ENCODE measurements around the gene MRPL14. TPM values are rescaled to one million over a fixed set of nuclear protein-coding genes. Genes with fewer than 3 reads are reported as not detected.

The MRPL14 gene
- total RNA-seq, 4 donors from 2014 or later, result 100 to 180 (median 152) TPM

DNA sequence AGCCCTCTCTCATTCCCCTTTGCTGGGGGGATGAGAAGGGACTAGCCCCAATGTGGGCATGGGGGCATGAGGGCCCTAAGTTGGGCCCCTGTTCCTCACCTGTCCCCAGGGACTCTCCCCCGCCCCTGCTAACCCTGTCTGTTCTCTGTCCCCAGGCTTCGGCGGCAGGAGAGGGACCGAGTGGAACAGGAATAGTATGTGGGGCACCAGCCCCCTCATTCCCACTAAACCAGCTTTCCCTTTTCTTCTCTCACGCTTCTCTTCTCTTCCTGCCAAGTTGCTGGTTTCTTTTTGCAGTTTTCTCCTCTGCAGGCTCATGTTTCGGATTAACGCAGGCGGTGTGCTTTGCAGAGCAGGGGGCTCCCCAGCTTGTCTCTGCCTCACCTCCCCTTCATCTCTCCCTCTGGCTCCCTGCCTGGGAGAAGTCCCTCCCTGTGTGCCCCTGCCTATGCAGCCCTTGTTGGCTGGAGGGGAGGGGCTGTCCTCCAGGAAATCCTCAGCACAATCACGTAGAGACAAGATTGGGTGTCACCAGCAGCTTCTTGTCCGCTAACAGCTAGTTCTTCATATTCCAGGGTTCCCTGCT is 8.0 kb upstream of the MRPL14 start:
- ATAC-seq (no peak), DNase-seq (no peak)
- Histone ChIP-seq H3K4me3 (no peak overlapping the region), H3K27ac (no peak overlapping the region), H3K9me3 (no peaks in the 10 kb centered on the region), H3K27me3 (no peaks in the 10 kb centered on the region), H3K36me3 (peaks cover 0 to 56% of the 10 kb centered on the region in 2 donors), H3K4me1 (peaks cover 12 to 21% of the 10 kb centered on the region in 2 donors)
- no peak for TF ChIP-seq POLR2A (IDR thresholded peaks at IDR 0.05)
- TF ChIP-seq, protein P1, sequence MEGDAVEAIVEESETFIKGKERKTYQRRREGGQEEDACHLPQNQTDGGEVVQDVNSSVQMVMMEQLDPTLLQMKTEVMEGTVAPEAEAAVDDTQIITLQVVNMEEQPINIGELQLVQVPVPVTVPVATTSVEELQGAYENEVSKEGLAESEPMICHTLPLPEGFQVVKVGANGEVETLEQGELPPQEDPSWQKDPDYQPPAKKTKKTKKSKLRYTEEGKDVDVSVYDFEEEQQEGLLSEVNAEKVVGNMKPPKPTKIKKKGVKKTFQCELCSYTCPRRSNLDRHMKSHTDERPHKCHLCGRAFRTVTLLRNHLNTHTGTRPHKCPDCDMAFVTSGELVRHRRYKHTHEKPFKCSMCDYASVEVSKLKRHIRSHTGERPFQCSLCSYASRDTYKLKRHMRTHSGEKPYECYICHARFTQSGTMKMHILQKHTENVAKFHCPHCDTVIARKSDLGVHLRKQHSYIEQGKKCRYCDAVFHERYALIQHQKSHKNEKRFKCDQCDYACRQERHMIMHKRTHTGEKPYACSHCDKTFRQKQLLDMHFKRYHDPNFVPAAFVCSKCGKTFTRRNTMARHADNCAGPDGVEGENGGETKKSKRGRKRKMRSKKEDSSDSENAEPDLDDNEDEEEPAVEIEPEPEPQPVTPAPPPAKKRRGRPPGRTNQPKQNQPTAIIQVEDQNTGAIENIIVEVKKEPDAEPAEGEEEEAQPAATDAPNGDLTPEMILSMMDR (IDR thresholded peaks at IDR 0.05 in 4 of 5, conservative IDR thresholded peaks at IDR 0.05 in 1 of 5), result no peak
- intact Hi-C loops (cut with DNase I; ENCODE audit: low total_unique reads), result no loop called here
- in situ Hi-C loops (cut with MboI; ENCODE audit: low sequenced_read_pairs in 4 of 4), result no loop called here

- ATAC-seq, result no peak
- Histone ChIP-seq H3K27ac (peak overlapping the region in 2 of 4 donors; percentile 55 to 59), H3K4me1 (peaks cover 13 to 21% of the 10 kb centered on the region in 2 donors)
Measured at GRCh38 chr6:44133981-44134711, 6.9 kb upstream of the MRPL14 start.

DNA sequence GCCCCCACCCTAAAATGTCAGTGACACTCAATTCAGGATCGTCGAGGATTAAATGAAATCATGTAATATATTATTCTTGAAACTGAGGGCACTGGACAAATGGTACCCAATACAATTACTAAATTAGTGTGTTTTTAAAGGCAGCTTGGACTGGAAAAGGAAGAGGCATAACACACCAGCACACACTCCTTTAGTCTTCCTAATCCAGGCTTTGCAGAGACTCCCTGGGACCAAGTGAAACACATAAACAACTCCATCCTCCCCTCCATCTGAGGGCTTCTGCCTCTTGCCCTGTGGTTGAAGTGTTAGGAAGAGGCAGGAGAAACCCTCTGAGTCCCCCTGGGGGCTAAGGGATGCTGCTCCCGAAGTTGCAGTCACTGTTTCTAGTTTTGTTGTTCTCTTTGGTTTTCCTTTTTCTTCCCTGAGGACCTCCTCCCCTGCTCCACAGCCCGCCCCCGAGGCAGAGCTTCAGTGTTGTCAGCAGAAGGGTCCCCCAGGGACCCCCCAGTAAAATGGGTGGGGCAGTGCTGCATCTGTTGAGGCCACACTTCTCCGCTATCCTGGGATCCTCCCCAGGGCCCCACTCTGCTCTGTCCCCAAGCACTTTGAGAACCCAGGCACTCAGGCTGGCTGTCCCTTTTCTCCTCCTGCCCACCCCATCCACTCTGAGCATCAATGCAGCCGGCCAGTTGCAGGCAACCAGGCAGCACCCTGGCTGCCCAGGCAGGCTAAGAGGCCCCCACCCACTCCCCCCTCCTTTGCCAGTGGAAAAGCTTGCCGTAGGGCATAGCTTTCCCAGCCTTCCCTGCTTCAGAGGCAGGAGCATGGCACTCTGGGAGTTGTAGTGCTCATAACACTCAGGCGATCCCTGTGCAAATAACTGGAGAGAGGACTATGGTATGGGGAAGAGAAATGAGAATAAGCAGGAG is 6.0 kb upstream of the MRPL14 start:
- ATAC-seq (peak; percentile 42 to 68), DNase-seq (no peak)
- H3K9me3 ChIP-seq, result no peaks in the 10 kb centered on the region
- intact Hi-C loops (cut with DNase I; ENCODE audit: low total_unique reads), result loop anchor here (5.0 kb wide), 1 partner anchor 36 kb away; no protein-coding TSS in a partner anchor
- no peaks in the 10 kb centered on the region for H3K27me3 ChIP-seq
- peak overlapping the region in 2 of 4 donors; percentile 9 to 11 for H3K4me3 ChIP-seq
- in situ Hi-C loops (cut with MboI; ENCODE audit: low sequenced_read_pairs in 4 of 4), result no loop called here
- H3K36me3 ChIP-seq, result peaks cover 0 to 36% of the 10 kb centered on the region in 2 donors
- no peak for TF ChIP-seq POLR2A (IDR thresholded peaks at IDR 0.05)
- TF ChIP-seq, protein P1 (IDR thresholded peaks at IDR 0.05 in 4 of 5, conservative IDR thresholded peaks at IDR 0.05 in 1 of 5), result no peak
- H3K4me1 ChIP-seq, result peaks cover 21 to 27% of the 10 kb centered on the region in 2 donors
- H3K27ac ChIP-seq, result peak overlapping the region; percentile 1 to 59 (median 42)

More at GRCh38 chr6:44133981-44134711, 6.9 kb upstream of the MRPL14 start:
- intact Hi-C loops (cut with DNase I; ENCODE audit: low total_unique reads), result loop anchor here (5.0 kb wide), 1 partner anchor 37 kb away; no protein-coding TSS in a partner anchor
- TF ChIP-seq, protein P1 (IDR thresholded peaks at IDR 0.05 in 4 of 5, conservative IDR thresholded peaks at IDR 0.05 in 1 of 5), result no peak
- TF ChIP-seq POLR2A (IDR thresholded peaks at IDR 0.05), result no peak
- H3K27me3 ChIP-seq, result no peaks in the 10 kb centered on the region
- in situ Hi-C loops (cut with MboI; ENCODE audit: low sequenced_read_pairs in 4 of 4), result no loop called here
- no peak overlapping the region for H3K4me3 ChIP-seq
- H3K36me3 ChIP-seq, result peaks cover 0 to 45% of the 10 kb centered on the region in 2 donors
- no peaks in the 10 kb centered on the region for H3K9me3 ChIP-seq
- no peak for DNase-seq

GRCh38 chr6:44132476-44132875 is 5.2 kb upstream of the MRPL14 start:
- H3K27ac ChIP-seq, result peak overlapping the region in 3 of 4 donors; percentile 28 to 59 (median 55)
- peaks cover 22 to 28% of the 10 kb centered on the region in 2 donors for H3K4me1 ChIP-seq
- TF ChIP-seq, protein P1 (IDR thresholded peaks at IDR 0.05 in 4 of 5, conservative IDR thresholded peaks at IDR 0.05 in 1 of 5), result no peak
- TF ChIP-seq POLR2A (IDR thresholded peaks at IDR 0.05), result no peak
- no peaks in the 10 kb centered on the region for H3K9me3 ChIP-seq
- no peak overlapping the region for H3K4me3 ChIP-seq
- H3K36me3 ChIP-seq, result peaks cover 0 to 33% of the 10 kb centered on the region in 2 donors
- in situ Hi-C loops (cut with MboI; ENCODE audit: low sequenced_read_pairs in 4 of 4) (no loop called here), intact Hi-C loops (cut with DNase I; ENCODE audit: low total_unique reads) (loop anchor here (5.0 kb wide), 1 partner anchor 35 kb away; no protein-coding TSS in a partner anchor)
- no peaks in the 10 kb centered on the region for H3K27me3 ChIP-seq
- ATAC-seq, result no peak
- no peak for DNase-seq

All from gastrocnemius medialis (tissue), 4 donors.